Body of pancreas (tissue), 4 donors: Measurements from ENCODE around the gene TRPM5. TPM values are rescaled to one million over a fixed set of nuclear protein-coding genes. Genes with fewer than 3 reads are reported as not detected.

Source experiments
- ATAC-seq: fragments of 150-250 bp; one replicate; pipeline ENCODE4 v1.9.1; 2016
- DNase-seq, 4 donors: peaks; one replicate each; pipeline ENCODE4 v3.0.0-alpha.2; 2019
- H3K27ac ChIP-seq, 4 donors: fragments of 200-600 bp; sonication (generic); 1 replicate in 3 of 4; 2 replicates in 1 of 4; pipeline versions ENCODE4 v1.5.1 to v1.6.1; 2016 to 2019; ENCODE audit warnings: mild to moderate bottlenecking in 1 of 4, mixed read lengths in 1 of 4, moderate library complexity in 1 of 4
- H3K27me3 ChIP-seq, 2 donors: fragments of 200-600 bp; sonication (generic); one replicate each; pipeline ENCODE4 v1.6.0; 2016; ENCODE audit warnings: mild to moderate bottlenecking in 1 of 2
- H3K36me3 ChIP-seq, 2 donors: fragments of 200-600 bp; sonication (generic); replicated peaks in 1 of 2; 2 replicates each; pipeline ENCODE4 v1.5.1; 2016; ENCODE audit warnings: low read depth in 2 of 2; ENCODE audit not compliant: insufficient read depth in 1 of 2
- H3K4me1 ChIP-seq: fragments of 200-600 bp; sonication (generic); one replicate; pipeline ENCODE4 v1.6.0; 2016
- H3K4me3 ChIP-seq, 2 donors: fragments of 200-600 bp; sonication (generic); 1 replicate in 1 of 2; 2 replicates in 1 of 2; pipeline ENCODE4 v1.5.1; 2016 to 2019
- H3K9me3 ChIP-seq, 3 donors: fragments of 200-600 bp; sonication (generic); 1 replicate in 2 of 3; 2 replicates in 1 of 3; pipeline ENCODE4 v1.5.1; 2016
- CTCF ChIP-seq, 7 experiments: fragments of 450-650 bp in 4 of 7; fragments of 200-600 bp in 3 of 7; sonication (generic) in 3 of 7; IDR thresholded peaks; one replicate each; pipeline ENCODE4 v1.5.1; 2016 to 2019; ENCODE audit warnings: antibody characterized with exemption in 7 of 7
- POLR2A ChIP-seq, 3 donors: fragments of 450-650 bp; IDR thresholded peaks; one replicate each; pipeline ENCODE4 v1.6.1; 2016; ENCODE audit warnings: antibody characterized with exemption in 3 of 3, mild to moderate bottlenecking in 2 of 3
- WGBS, 2 donors: methylation state at CpG; one replicate each; pipeline ENCODE4 v1.1.5; 2017; 5-methylcytosine and 5-hydroxymethylcytosine counted together
- intact Hi-C: fragments of 100-400 bp; cut with DNase I; formaldehyde crosslinking; loops from one replicate; pipeline ENCODE4 v1.15.1; 2023
- total RNA-seq, 2 donors: library from RNA; depleted of rRNA; stranded (reverse); fragments of >200 nt; gene quantifications; one replicate each; pipeline ENCODE4 v1.1.0, GENCODE V29; 2016

Gene TRPM5
- total RNA-seq, 2 donors from 2014 or later: under 0.01 to 2.6 TPM

DNA sequence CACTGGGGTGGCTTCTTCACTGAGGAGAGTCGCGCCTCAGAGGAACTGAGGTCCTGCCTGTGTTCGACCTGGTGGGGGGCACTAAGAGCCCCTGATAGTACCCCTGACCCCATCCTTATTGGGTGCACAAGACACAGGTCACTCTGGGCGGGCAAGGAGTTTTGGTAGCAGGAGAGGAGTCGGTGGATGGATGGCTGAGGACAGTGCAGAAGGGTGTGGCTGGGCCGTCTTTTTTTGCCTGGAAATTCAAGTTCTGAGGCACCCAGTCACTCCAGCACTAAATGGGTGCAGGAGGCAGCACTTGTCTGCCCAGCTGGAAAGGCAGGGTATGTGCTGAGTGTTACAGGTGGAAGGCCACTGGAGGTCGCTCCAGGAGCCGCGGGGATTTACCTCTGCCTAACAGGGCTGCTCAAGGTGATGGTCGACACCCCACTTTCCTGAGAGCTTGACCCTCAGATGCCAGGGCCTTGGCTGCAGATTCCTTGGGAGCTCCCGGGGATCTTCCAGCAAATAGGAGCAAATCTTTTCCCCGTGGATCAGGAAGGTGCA, 42.8 kb downstream of the TRPM5 start:
- peak overlapping the region in 2 of 4 donors; percentile 60 to 83 for H3K27ac ChIP-seq
- ATAC-seq: no peak
- peaks cover 29% of the 10 kb centered on the region for H3K4me1 ChIP-seq
- intact Hi-C loops: no loop called here
- peaks cover 0 to 14% of the 10 kb centered on the region in 2 donors for H3K36me3 ChIP-seq
- TF ChIP-seq POLR2A (IDR thresholded peaks at IDR 0.05): no peak
- no peak for TF ChIP-seq CTCF (IDR thresholded peaks at IDR 0.05)
- no peaks in the 10 kb centered on the region for H3K27me3 ChIP-seq
- 18 to 26% methylated on average over 7 to 12 of the region's 12 CpGs for WGBS, 2 donors
- peak overlapping the region; percentile 89 to 92 for H3K4me3 ChIP-seq
- DNase-seq: no peak
- no peaks in the 10 kb centered on the region for H3K9me3 ChIP-seq

DNA sequence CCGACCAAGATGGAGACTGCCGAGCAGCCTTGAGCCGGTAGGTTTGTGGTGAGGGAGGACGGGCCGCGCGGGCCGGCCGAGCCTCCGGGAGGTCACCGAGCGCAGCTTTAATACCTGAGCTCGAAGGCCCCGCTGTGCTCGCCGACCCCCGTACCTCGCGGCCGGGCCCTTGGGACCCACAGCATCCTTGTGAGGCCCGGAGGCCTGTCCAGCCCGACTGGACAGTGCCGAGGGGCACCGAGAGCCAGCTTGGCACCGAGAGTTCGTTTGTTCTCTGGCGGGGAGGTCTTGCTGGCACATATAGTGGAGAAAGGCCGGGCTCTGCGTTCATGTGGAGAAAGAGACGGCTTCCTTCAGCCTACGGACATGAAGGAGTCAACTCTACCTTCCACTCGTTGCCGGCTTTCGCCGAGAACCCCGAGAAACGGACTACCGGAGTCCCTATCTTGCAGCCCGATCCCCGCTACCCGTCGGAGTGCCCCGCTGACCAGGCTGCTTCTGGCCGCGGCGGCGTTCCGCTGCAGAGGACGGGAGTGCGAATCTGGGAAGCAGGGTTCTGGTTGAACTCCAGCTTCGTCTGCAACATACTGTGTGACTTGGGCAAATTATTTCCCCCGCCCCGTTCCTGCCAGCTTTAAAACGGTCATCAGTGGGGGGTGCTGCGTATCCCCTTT, 43.4 kb downstream of the TRPM5 start:
- TF ChIP-seq POLR2A (IDR thresholded peaks at IDR 0.05) (no peak), CTCF (IDR thresholded peaks at IDR 0.05) (no peak)
- intact Hi-C loops: no loop called here
- Histone ChIP-seq H3K4me3 (peak overlapping the region; percentile 89 to 92), H3K36me3 (peaks cover 0 to 14% of the 10 kb centered on the region in 2 donors), H3K4me1 (peaks cover 29% of the 10 kb centered on the region), H3K27ac (peak overlapping the region; percentile 60 to 88 (median 85)), H3K9me3 (no peaks in the 10 kb centered on the region), H3K27me3 (no peaks in the 10 kb centered on the region)
- DNase-seq (no peak), ATAC-seq (no peak)
- WGBS, 2 donors: 0 to 1% methylated on average over 5 to 55 of the region's 55 CpGs

- no peaks in the 10 kb centered on the region for H3K27me3 ChIP-seq
- peaks cover 0 to 18% of the 10 kb centered on the region in 2 donors for H3K36me3 ChIP-seq
- H3K4me1 ChIP-seq: peaks cover 29% of the 10 kb centered on the region
- intact Hi-C loops: no loop called here
- ATAC-seq: peak; percentile 92
- 1 to 5% methylated on average over 4 to 66 of the region's 66 CpGs for WGBS, 2 donors
- no peaks in the 10 kb centered on the region for H3K9me3 ChIP-seq
- peak; percentile 99 to 100 (median 100) for DNase-seq
- peak within 1 kb of the TSS; percentile 89 to 92 for H3K4me3 ChIP-seq
- H3K27ac ChIP-seq: peak within 1 kb of the TSS; percentile 91 to 97 (median 94)
- peak; percentile 89 to 100 (median 99) for TF ChIP-seq CTCF (IDR thresholded peaks at IDR 0.05)
- TF ChIP-seq POLR2A (IDR thresholded peaks at IDR 0.05): peak; percentile 75 to 91 (median 86)
Observed at GRCh38 chr11:2400069-2400761, 44.1 kb downstream of the TRPM5 start, which contains the start of gene TSSC4. Gene TSSC4 (plus strand): TSS chr11:2400750. CDS start chr11:2402634, 1,884 bp downstream.

- Histone ChIP-seq H3K4me3 (peak overlapping the region; percentile 38), H3K36me3 (peaks cover 0 to 20% of the 10 kb centered on the region in 2 donors), H3K27ac (peak overlapping the region; percentile 91 to 97 (median 94)), H3K27me3 (no peaks in the 10 kb centered on the region), H3K9me3 (no peaks in the 10 kb centered on the region), H3K4me1 (peaks cover 29% of the 10 kb centered on the region)
- DNase-seq: no peak
- intact Hi-C loops: no loop called here
- 4 to 17% methylated on average over 1 to 23 of the region's 23 CpGs for WGBS, 2 donors
- TF ChIP-seq POLR2A (IDR thresholded peaks at IDR 0.05) (no peak), CTCF (IDR thresholded peaks at IDR 0.05) (no peak)
- peak; percentile 2 for ATAC-seq
Observed at GRCh38 chr11:2399488-2400068, 44.7 kb downstream of the TRPM5 start.
